ENCODE measurements around the gene PIPOX. TPM values are rescaled to one million over a fixed set of nuclear protein-coding genes. Genes with fewer than 3 reads are reported as not detected.

Gene PIPOX
- total RNA-seq, 1 donor from 2014 or later, result 1.3 TPM

- Histone ChIP-seq H3K27ac (no peak overlapping the region), H3K27me3 (ENCODE audit: low read depth) (no peaks in the 10 kb centered on the region), H3K4me3 (no peak overlapping the region), H3K9me3 (no peaks in the 10 kb centered on the region), H3K4me1 (no peaks in the 10 kb centered on the region), H3K36me3 (no peaks in the 10 kb centered on the region)
- intact Hi-C loops (cut with DNase I), result no loop called here
- ATAC-seq (no peak), DNase-seq (no peak)
- TF ChIP-seq CTCF (IDR thresholded peaks at IDR 0.05), result no peak
Measured at GRCh38 chr17:29070308-29070707, 27.4 kb downstream of the PIPOX start.

- no peaks in the 10 kb centered on the region for H3K27me3 ChIP-seq (ENCODE audit: low read depth)
- DNase-seq, result no peak
- intact Hi-C loops (cut with DNase I), result no loop called here
Measured at GRCh38 chr17:29070781-29071180, 27.8 kb downstream of the PIPOX start.

GRCh38 chr17:29071303-29071702 is 28.4 kb downstream of the PIPOX start:
- no peak for ATAC-seq
- intact Hi-C loops (cut with DNase I), result no loop called here

More at GRCh38 chr17:29070781-29071180, 27.8 kb downstream of the PIPOX start:
- Histone ChIP-seq H3K4me3 (no peak overlapping the region), H3K27ac (no peak overlapping the region), H3K36me3 (no peaks in the 10 kb centered on the region), H3K4me1 (no peaks in the 10 kb centered on the region), H3K9me3 (no peaks in the 10 kb centered on the region)
- TF ChIP-seq CTCF (IDR thresholded peaks at IDR 0.05), result no peak
- ATAC-seq, result no peak

GRCh38 chr17:29073045-29073444 is 30.1 kb downstream of the PIPOX start:
- TF ChIP-seq CTCF (IDR thresholded peaks at IDR 0.05), result no peak
- Histone ChIP-seq H3K36me3 (peaks cover 12% of the 10 kb centered on the region), H3K27ac (no peak overlapping the region), H3K27me3 (ENCODE audit: low read depth) (no peaks in the 10 kb centered on the region), H3K4me3 (no peak overlapping the region), H3K4me1 (no peaks in the 10 kb centered on the region), H3K9me3 (no peaks in the 10 kb centered on the region)
- DNase-seq, result no peak
- intact Hi-C loops (cut with DNase I), result no loop called here
- ATAC-seq, result no peak

More at GRCh38 chr17:29071303-29071702, 28.4 kb downstream of the PIPOX start:
- H3K27ac ChIP-seq, result no peak overlapping the region
- no peak for TF ChIP-seq CTCF (IDR thresholded peaks at IDR 0.05)
- H3K9me3 ChIP-seq, result no peaks in the 10 kb centered on the region
- no peaks in the 10 kb centered on the region for H3K27me3 ChIP-seq (ENCODE audit: low read depth)
- no peak overlapping the region for H3K4me3 ChIP-seq
- no peaks in the 10 kb centered on the region for H3K4me1 ChIP-seq
- DNase-seq, result no peak
- H3K36me3 ChIP-seq, result no peaks in the 10 kb centered on the region

- DNase-seq (no peak), ATAC-seq (no peak)
- H3K9me3 ChIP-seq, result no peaks in the 10 kb centered on the region
- TF ChIP-seq CTCF (IDR thresholded peaks at IDR 0.05), result no peak
- H3K36me3 ChIP-seq, result peaks cover 15% of the 10 kb centered on the region
- no peak overlapping the region for H3K4me3 ChIP-seq
- intact Hi-C loops (cut with DNase I), result no loop called here
- no peaks in the 10 kb centered on the region for H3K4me1 ChIP-seq
- H3K27me3 ChIP-seq (ENCODE audit: low read depth), result no peaks in the 10 kb centered on the region
- no peak overlapping the region for H3K27ac ChIP-seq
Measured at GRCh38 chr17:29073520-29073919, 30.6 kb downstream of the PIPOX start.

GRCh38 chr17:29074488-29074887 is 31.5 kb downstream of the PIPOX start:
- peaks cover 24% of the 10 kb centered on the region for H3K36me3 ChIP-seq
- no peaks in the 10 kb centered on the region for H3K4me1 ChIP-seq
- H3K27ac ChIP-seq, result no peak overlapping the region
- DNase-seq (no peak), ATAC-seq (no peak)
- intact Hi-C loops (cut with DNase I), result no loop called here
- H3K4me3 ChIP-seq, result no peak overlapping the region
- no peaks in the 10 kb centered on the region for H3K27me3 ChIP-seq (ENCODE audit: low read depth)
- no peaks in the 10 kb centered on the region for H3K9me3 ChIP-seq
- no peak for TF ChIP-seq CTCF (IDR thresholded peaks at IDR 0.05)

All from lower lobe of right lung (tissue), 2 donors.